ENCODE data around the gene OPCML.

Gene OPCML

GRCh38 chr11:133503776-133504175 is 28.5 kb downstream of the OPCML start:
- Histone ChIP-seq H4K20me1 (ENCODE audit: insufficient read depth, low read length, poor library complexity, severe bottlenecking) (no peaks in the 10 kb centered on the region), H3K9me2 (replicated peaks; ENCODE audit: low read depth, low read length) (no peaks in the 10 kb centered on the region), H3K9ac (ENCODE audit: low read depth, low read length, poor library complexity, severe bottlenecking) (no peak overlapping the region), H3K4me1 (ENCODE audit: insufficient read depth, low read length, poor library complexity, severe bottlenecking) (no peaks in the 10 kb centered on the region), H3K4me3 (ENCODE audit: low read length, poor library complexity, severe bottlenecking) (no peak overlapping the region), H3K79me2 (ENCODE audit: insufficient read depth, low read length) (no peaks in the 10 kb centered on the region), H3K36me3 (ENCODE audit: insufficient read depth, low read length) (no peaks in the 10 kb centered on the region), H2AFZ (ENCODE audit: low read length) (no peak overlapping the region), H3K9me3 (ENCODE audit: insufficient read depth, low read depth, low read length) (no peaks in the 10 kb centered on the region; the same call in 1 of the 2 replicates), H3K27me3 (ENCODE audit: insufficient read depth, low read length, poor library complexity, severe bottlenecking) (no peaks in the 10 kb centered on the region), H3K4me2 (ENCODE audit: low read depth, low read length, poor library complexity, severe bottlenecking) (no peak overlapping the region), H3F3A (ENCODE audit: low read depth) (no peaks in the 10 kb centered on the region)
- no peak for TF ChIP-seq EZH2phosphoT487 (IDR thresholded peaks at IDR 0.05; ENCODE audit: borderline replicate concordance)
- TF ChIP-seq, protein P1, sequence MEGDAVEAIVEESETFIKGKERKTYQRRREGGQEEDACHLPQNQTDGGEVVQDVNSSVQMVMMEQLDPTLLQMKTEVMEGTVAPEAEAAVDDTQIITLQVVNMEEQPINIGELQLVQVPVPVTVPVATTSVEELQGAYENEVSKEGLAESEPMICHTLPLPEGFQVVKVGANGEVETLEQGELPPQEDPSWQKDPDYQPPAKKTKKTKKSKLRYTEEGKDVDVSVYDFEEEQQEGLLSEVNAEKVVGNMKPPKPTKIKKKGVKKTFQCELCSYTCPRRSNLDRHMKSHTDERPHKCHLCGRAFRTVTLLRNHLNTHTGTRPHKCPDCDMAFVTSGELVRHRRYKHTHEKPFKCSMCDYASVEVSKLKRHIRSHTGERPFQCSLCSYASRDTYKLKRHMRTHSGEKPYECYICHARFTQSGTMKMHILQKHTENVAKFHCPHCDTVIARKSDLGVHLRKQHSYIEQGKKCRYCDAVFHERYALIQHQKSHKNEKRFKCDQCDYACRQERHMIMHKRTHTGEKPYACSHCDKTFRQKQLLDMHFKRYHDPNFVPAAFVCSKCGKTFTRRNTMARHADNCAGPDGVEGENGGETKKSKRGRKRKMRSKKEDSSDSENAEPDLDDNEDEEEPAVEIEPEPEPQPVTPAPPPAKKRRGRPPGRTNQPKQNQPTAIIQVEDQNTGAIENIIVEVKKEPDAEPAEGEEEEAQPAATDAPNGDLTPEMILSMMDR (conservative IDR thresholded peaks at IDR 0.05; ENCODE audit: low read length), result no peak

DNA sequence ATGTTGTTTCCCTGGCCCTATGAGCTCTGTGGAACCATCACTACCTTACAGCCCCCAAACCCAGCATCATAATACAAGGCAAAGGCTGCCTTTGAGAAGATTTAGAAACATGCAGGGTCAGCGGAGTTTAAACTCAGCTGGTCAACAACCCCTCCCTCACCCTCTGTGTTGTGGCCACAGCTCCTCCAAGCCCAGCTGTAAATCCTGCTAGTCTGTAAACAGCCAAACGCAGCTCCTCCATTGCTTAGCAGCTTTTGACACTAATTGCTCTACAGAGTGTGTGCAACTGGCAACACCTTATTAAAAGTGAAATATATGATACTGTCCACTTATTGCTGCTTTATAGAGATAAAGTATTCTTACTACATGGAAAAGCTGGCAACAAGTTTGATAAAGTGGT is 29.1 kb downstream of the OPCML start:
- H3F3A ChIP-seq (ENCODE audit: low read depth), result no peaks in the 10 kb centered on the region
- no peaks in the 10 kb centered on the region for H3K9me2 ChIP-seq (replicated peaks; ENCODE audit: low read depth, low read length)
- H3K4me2 ChIP-seq (ENCODE audit: low read depth, low read length, poor library complexity, severe bottlenecking), result no peak overlapping the region
- H3K4me1 ChIP-seq (ENCODE audit: insufficient read depth, low read length, poor library complexity, severe bottlenecking), result no peaks in the 10 kb centered on the region
- TF ChIP-seq EZH2phosphoT487 (IDR thresholded peaks at IDR 0.05; ENCODE audit: borderline replicate concordance), result no peak
- TF ChIP-seq, protein P1 (conservative IDR thresholded peaks at IDR 0.05; ENCODE audit: low read length), result no peak
- H4K20me1 ChIP-seq (ENCODE audit: insufficient read depth, low read length, poor library complexity, severe bottlenecking), result no peaks in the 10 kb centered on the region
- H3K4me3 ChIP-seq (ENCODE audit: low read length, poor library complexity, severe bottlenecking), result no peak overlapping the region
- no peak overlapping the region for H3K9ac ChIP-seq (ENCODE audit: low read depth, low read length, poor library complexity, severe bottlenecking)
- H2AFZ ChIP-seq (ENCODE audit: low read length), result no peak overlapping the region
- no peaks in the 10 kb centered on the region for H3K36me3 ChIP-seq (ENCODE audit: insufficient read depth, low read length)
- H3K79me2 ChIP-seq (ENCODE audit: insufficient read depth, low read length), result no peaks in the 10 kb centered on the region
- no peaks in the 10 kb centered on the region; the same call in 1 of the 2 replicates for H3K9me3 ChIP-seq (ENCODE audit: insufficient read depth, low read depth, low read length)
- H3K27me3 ChIP-seq (ENCODE audit: insufficient read depth, low read length, poor library complexity, severe bottlenecking), result no peaks in the 10 kb centered on the region

GRCh38 chr11:133501643-133502539 is 30.4 kb downstream of the OPCML start:
- H3F3A ChIP-seq (ENCODE audit: low read depth), result no peaks in the 10 kb centered on the region
- no peaks in the 10 kb centered on the region for H3K4me1 ChIP-seq (ENCODE audit: insufficient read depth, low read length, poor library complexity, severe bottlenecking)
- H3K9me2 ChIP-seq (replicated peaks; ENCODE audit: low read depth, low read length), result no peaks in the 10 kb centered on the region
- no peak overlapping the region for H3K4me3 ChIP-seq (ENCODE audit: low read length, poor library complexity, severe bottlenecking)
- no peaks in the 10 kb centered on the region for H3K27me3 ChIP-seq (ENCODE audit: insufficient read depth, low read length, poor library complexity, severe bottlenecking)
- no peaks in the 10 kb centered on the region for H3K36me3 ChIP-seq (ENCODE audit: insufficient read depth, low read length)
- H3K79me2 ChIP-seq (ENCODE audit: insufficient read depth, low read length), result no peaks in the 10 kb centered on the region
- H2AFZ ChIP-seq (ENCODE audit: low read length), result no peak overlapping the region
- no peak for TF ChIP-seq EZH2phosphoT487 (IDR thresholded peaks at IDR 0.05; ENCODE audit: borderline replicate concordance)
- TF ChIP-seq, protein P1 (conservative IDR thresholded peaks at IDR 0.05; ENCODE audit: low read length), result no peak
- H3K4me2 ChIP-seq (ENCODE audit: low read depth, low read length, poor library complexity, severe bottlenecking), result no peak overlapping the region
- no peaks in the 10 kb centered on the region for H4K20me1 ChIP-seq (ENCODE audit: insufficient read depth, low read length, poor library complexity, severe bottlenecking)
- H3K9me3 ChIP-seq (ENCODE audit: insufficient read depth, low read depth, low read length), result no peaks in the 10 kb centered on the region; the same call in 1 of the 2 replicates
- no peak overlapping the region for H3K9ac ChIP-seq (ENCODE audit: low read depth, low read length, poor library complexity, severe bottlenecking)
